ENCODE measurements around the gene TSPAN9.

The TSPAN9 gene

DNA sequence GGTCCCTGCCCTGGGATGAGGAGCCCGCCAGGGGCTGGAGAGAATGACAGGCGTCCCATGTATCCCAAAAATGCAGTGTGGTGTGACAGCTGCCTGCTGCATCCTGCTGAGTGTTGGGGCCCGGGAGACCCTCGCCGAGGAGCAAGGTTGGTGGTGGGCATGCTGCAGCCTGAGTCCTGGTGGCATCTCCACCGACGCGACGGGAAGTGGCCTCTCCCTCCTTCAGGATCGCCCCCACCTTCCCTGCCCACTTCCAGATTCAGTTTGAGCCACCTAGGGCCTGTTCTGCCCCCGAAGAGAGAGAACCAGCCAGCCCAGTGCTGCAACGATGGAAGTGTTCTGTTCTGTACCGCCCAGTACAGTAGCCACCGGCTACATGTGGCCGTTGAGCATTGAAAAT is 70.1 kb downstream of the TSPAN9 start:
- FAIRE-seq (no peak), DNase-seq (ENCODE audit: insufficient read length, low spot score) (no peak)
- TF ChIP-seq POLR2A (IDR thresholded peaks at IDR 0.05; ENCODE audit: low read depth, low read length): no peak

DNA sequence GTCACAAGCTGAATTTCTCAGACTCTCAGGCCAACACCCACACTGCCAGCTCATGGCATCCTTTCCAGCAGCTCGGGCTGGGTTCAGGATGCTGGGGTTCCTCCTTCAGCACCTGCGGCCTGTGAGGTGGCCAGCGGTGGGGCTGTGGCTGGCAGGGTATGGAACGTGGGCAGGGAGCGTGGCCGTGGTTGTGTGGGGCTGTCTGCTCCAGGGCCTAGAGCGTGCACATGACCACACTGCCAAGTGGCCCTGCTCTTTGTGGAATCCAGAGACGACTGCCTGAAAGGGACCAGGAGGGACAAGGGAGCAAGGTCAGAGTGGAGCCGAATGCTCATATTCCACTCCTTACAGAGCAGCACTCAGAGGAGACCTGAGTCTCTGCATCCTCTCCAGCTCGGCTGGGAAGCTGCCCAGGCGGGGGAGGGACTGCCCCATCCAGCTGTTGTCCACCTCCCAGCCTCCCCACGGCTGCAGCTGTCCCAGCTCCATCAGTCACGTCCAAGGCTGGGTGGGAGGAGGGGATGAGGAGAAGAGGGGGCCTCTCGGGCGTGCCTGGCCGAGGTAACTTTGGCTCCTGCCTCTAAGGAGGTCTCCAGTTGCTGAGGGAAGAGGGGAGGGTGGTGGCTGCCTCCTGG is 71.3 kb downstream of the TSPAN9 start:
- TF ChIP-seq POLR2A (IDR thresholded peaks at IDR 0.05; ENCODE audit: low read depth, low read length): no peak
- DNase-seq (ENCODE audit: insufficient read length, low spot score): no peak
- FAIRE-seq: no peak

DNA sequence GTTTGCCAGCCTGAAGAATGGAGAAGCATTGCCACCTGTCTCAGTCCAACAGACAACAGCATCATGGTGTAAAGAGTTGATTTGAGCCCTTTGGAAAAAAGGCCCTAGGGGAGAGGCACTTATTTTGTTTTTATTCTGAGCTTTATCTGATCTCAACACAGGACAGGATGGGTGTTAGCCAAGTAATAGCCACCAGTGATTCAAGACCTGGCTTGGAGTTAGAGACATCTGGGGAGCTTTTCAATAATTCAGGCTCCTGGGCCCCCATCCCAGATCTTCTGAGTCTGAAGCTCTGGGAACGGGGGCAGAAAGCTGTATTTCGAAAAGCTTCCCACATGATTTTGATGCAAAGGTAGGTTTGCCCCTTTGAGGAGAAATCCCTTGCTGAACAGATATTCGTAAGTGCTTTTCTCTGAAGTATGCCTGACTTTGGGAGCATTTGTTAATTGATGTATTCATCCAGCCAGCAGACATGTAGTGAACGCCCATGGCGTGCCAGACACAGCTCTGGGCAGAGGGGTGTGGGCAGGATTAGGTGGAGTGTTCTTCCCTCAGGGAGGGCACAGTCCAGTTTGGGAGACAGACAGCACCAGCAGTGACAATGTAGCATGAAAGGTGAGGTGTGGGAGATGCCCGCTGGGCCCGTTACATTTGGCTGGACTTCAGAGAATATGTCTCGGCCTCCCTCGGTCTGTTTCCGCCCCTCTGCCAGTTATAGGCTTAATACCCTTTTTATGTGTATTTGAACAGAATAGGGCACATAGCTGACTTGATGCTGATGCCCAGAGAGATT is 72.5 kb downstream of the TSPAN9 start:
- FAIRE-seq: no peak
- TF ChIP-seq POLR2A (IDR thresholded peaks at IDR 0.05; ENCODE audit: low read depth, low read length): no peak

DNA sequence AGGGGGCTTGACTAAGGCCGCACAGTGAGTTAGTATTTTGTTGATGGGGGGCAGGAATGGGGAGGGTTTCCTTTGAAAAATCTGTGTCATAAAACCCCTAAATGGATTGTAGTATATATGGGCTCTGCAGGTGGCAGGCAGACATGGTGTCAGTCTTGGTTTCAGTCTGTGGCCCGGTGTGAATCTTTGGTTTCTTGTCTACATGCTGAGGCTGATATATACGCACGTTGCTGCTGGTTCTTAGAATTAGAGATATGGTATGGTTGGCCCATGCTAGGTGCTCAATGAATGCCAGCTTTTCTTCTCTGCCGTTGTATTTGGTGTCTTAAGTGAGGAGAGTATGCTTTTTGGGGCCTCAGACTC is 73.1 kb downstream of the TSPAN9 start:
- TF ChIP-seq POLR2A (IDR thresholded peaks at IDR 0.05; ENCODE audit: low read depth, low read length): no peak
- DNase-seq (ENCODE audit: insufficient read length, low spot score) (no peak), FAIRE-seq (no peak)

More for the DNA sequence above, 72.5 kb downstream of the TSPAN9 start:
- DNase-seq (ENCODE audit: insufficient read length, low spot score): no peak

DNA sequence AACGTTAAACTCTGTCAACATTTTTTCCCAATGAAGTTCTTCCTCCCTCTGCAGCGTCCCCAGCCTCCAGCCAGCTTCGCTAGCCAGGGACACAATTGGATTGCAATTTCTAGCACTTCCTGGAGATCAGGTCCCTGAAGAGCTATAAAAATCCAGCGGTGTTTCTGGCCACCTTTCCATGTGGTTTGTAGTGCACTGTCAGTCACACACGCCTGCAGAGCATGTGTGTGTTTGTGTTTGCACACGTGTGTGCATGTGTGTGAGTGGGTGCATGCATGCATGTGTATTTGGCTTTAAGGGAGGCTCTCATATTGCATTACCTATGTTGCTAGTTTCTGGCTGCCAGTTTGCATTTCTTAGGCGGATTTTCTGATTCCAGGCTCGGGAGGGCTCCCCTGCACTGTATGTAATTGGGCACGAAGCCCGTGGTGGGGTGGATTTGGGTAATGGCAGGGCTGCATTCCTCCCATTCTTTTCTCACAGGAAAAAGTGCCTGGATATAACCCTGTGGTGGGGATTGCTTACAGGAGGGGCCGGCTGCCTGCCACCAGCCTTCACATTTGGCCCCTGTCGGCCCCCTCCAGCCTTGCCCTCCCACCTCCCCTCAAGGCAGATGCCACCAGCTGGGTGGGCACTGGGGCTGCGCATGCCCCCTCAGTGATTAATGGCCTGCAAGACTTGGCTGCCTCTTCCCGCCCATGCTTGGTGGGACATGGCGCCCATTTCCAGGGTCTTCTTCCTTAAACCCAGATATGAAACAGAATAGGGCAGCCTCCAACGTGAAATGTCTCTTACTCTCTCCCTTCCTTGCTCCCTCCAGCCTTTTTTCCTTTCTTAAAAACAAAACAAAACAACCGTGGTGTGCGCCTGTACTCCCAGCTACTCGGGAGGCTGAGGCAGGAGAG is 74.0 kb downstream of the TSPAN9 start:
- no peak for DNase-seq (ENCODE audit: insufficient read length, low spot score)
- no peak for FAIRE-seq
- no peak for TF ChIP-seq POLR2A (IDR thresholded peaks at IDR 0.05; ENCODE audit: low read depth, low read length)

DNA sequence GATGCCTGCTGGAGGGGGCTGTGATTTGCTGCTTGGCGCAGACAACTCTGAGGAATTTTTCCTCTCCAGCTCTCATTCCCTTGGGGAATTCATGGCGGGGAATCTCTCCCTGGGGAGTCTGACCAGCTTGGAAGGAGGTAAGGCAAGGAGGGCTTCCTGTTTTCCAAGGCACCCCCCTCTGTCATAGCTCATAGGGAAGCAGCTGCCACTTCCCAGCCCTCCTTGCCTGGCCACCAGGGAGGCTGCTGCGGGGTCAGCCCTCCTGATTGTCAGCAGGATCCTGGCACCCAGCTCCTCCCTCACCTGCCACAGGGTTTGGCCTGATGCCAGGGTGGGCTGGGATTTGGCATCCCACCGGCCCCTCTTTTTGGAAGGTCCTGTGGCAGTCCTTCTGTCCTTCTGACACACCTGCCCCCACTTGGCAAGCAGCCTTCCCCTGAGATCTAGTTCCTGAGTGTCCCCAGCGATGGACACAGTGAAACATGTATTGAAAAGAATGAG is 74.9 kb downstream of the TSPAN9 start:
- FAIRE-seq (no peak), DNase-seq (ENCODE audit: insufficient read length, low spot score) (no peak)
- no peak for TF ChIP-seq POLR2A (IDR thresholded peaks at IDR 0.05; ENCODE audit: low read depth, low read length)

DNA sequence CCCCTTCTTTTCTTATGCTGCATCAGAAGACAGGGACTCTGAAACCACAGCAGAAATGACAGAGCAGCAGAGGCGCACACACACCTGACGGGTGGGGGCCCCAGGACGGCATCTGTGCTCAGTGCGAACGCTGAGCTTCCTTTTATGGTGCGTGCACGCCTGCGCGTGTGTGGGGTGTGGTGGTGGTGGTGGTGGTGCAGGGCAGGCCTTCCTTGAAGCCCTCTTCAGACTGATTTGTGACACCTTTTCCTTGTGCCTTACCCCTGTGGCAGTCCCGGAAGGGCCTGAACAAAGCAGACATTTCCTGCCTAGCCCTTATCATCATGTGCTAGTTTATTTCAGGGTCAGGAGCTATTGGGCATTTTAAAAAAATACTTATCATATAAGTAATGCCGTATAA is 75.7 kb downstream of the TSPAN9 start:
- no peak for FAIRE-seq
- TF ChIP-seq POLR2A (IDR thresholded peaks at IDR 0.05; ENCODE audit: low read depth, low read length): no peak
- DNase-seq (ENCODE audit: insufficient read length, low spot score): no peak

DNA sequence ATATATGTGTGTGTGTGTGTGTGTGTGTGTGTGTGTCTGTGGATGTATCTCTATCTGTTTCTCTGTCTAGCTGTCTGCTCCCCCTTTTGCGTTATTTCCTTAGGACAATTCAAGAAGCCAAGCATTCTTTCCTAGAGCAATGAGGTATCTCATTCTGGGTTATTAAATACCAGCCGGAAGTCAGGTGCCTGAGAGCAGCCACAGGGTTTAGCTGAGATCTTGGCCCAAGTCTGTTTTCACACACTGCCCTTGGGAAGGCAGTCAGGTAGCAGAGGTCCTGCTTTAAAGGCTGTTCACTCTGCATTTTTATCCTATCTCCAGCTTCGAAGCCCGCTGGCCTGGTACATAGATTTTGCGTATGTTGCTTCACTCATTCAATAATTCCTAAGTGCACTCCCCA is 76.8 kb downstream of the TSPAN9 start:
- DNase-seq (ENCODE audit: insufficient read length, low spot score) (no peak), FAIRE-seq (no peak)
- no peak for TF ChIP-seq POLR2A (IDR thresholded peaks at IDR 0.05; ENCODE audit: low read depth, low read length)

DNA sequence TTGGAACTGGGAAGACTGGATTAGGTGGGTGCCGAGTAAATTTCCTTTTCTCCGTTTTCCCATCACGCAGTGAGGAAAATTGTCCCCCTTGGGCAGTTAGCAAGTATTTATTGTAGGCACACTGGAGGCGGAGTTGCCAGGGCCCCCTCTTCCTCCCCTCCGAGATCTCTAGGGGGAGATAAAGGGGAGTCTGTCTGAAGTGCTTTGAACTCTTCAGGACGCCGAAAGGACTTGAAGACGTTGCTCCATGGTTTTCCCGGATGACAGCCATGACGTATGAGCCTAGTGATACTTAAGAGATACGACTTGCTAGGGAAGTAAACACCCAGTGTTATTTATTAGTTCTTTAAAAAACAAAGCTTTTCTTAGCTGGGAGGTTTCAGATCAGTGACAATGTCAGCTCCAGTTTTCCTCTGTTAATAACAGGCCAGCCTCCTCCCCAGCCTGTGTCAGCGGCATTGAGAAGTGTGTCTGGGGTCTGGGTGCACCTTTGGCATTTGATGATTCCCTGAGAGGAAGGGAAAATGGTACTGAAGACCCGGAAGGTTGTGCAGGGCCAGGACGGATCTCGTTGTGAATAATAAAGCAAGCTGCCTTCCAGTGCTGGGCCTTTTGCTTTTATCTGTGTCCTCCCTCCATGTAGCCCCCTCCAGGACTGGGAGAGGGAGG is 78.7 kb downstream of the TSPAN9 start:
- DNase-seq (ENCODE audit: insufficient read length, low spot score) (no peak), FAIRE-seq (no peak)
- no peak for TF ChIP-seq POLR2A (IDR thresholded peaks at IDR 0.05; ENCODE audit: low read depth, low read length)

DNA sequence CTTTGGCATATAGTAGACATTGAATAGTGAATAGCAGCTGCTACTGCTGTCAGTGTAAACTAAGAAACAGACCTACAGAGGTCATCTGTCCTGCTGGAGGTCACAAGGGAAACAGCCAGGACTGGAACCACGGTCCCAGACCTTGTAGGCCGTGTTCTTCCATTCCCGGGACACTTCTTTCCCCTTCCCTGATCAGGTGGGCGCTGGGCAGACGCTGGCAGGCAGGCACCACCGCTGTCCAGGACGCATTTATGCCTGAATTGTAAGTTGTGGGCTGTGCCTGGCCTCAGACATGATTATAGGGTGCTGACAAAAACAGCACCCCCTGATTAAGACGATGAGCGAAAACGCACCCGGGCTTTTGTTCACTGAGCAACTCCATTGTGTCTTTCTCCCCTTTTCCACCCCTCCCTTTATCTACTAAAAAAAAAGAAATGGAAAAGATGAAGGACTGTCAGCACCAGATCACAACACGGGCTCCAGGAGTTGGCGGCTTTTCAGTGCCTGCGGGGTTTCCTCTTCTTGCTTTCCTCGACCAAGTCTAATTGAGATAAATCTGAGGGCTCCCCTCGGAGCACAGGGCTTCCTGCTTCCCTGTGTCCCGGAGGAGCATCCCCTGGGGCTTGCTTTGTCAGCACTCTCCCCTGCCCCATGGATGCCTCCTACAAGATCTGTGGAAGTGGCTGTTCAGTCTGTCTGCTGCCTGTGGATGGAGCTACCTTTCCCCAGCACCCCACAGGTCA is 80.6 kb downstream of the TSPAN9 start:
- DNase-seq (ENCODE audit: insufficient read length, low spot score): no peak
- TF ChIP-seq POLR2A (IDR thresholded peaks at IDR 0.05; ENCODE audit: low read depth, low read length): no peak
- no peak for FAIRE-seq

DNA sequence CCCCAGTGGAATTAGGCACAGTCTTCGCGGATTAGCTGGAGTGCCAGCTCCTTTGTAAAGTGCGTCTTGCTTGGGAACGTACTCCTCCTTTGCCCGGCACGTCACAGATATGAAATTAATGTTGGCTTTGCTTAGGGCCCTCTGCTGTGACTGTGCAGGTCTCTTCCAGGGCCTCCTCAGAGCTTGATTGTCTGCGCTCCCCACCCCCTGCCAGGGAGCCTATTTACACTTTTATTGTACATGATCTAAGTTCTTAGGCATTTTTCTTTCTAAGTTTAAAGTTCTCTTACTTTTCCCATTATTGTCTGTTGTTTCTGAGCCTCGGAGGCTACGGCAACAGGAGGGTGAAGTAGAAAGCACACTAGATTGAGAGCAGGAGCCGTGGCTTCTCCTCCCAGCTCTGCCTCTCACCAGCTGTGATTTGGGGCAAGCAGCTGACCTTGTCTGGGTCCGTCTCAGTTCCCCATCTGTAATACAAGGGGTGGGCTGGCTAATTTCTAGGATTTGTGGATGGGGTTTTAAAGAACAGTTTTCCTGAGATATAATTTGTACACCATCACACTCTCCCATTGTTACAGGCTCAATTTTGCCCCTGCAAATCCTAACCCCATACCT is 81.8 kb downstream of the TSPAN9 start:
- no peak for DNase-seq (ENCODE audit: insufficient read length, low spot score)
- no peak for FAIRE-seq
- TF ChIP-seq POLR2A (IDR thresholded peaks at IDR 0.05; ENCODE audit: low read depth, low read length): no peak

DNA sequence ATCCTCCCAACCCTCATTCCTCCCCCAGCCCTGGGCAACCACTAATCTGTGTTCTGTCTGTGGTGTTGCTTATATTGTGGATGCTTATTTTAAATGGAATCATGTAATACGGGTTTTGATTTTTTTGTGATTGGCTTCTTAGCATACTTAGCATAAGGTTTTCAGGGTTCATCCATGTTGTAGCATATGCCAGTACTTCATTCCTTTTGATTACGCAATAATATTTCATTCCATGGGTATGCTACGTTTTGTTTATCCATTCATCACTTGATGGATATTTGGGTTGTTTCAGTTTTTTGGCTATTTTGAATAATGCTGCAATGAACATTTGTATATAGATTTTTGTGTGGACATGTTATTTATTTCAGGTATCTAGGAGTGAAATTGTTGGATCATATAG is 82.9 kb downstream of the TSPAN9 start:
- TF ChIP-seq POLR2A (IDR thresholded peaks at IDR 0.05; ENCODE audit: low read depth, low read length): no peak
- DNase-seq (ENCODE audit: insufficient read length, low spot score) (no peak), FAIRE-seq (no peak)

DNA sequence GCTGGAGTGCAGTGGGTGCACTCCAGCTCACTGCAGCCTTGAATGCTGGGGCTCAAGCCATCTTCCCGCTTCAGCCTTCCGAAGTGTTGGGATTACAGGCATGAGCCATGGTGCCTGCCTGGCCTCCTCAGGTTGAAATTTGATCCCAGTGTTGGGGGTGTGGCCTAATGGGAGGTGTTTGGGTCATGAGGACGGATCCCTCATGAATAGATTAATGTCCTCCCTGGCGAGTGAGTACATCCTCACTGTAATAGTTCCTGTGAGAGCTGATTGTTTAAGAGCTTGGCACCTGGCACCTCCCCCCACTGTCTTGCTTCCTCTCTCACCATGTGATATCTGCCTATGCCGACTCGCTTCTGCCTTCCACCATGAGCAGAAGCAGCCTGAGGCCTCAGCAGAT is 84.7 kb downstream of the TSPAN9 start:
- FAIRE-seq: no peak
- DNase-seq (ENCODE audit: insufficient read length, low spot score): no peak

More for the DNA sequence above, 84.7 kb downstream of the TSPAN9 start:
- no peak for TF ChIP-seq POLR2A (IDR thresholded peaks at IDR 0.05; ENCODE audit: low read depth, low read length)

Data from H54 (cell line).